Nucleus accumbens (tissue), 56 donors: ENCODE measurements around the gene DNAJC8.

Experiments used
- DNase-seq, 56 donors: peaks; one replicate each; lab custom pipeline; 2025; lab: John Stamatoyannopoulos, UW

Gene DNAJC8

GRCh38 chr1:28209700-28210099 lies 23.1 kb downstream of the DNAJC8 start:
- DNase-seq: no peak

- peak in 45 of 56 donors; percentile 2 to 80 (median 34) for DNase-seq
Observed at GRCh38 chr1:28208818-28209441, 23.9 kb downstream of the DNAJC8 start.

- DNase-seq: no peak
Observed at GRCh38 chr1:28205243-28205642, 27.6 kb downstream of the DNAJC8 start.

- no peak for DNase-seq
Observed at GRCh38 chr1:28200234-28200873, 32.5 kb downstream of the DNAJC8 start.

GRCh38 chr1:28199328-28200233 lies 33.2 kb downstream of the DNAJC8 start:
- DNase-seq: no peak

GRCh38 chr1:28197682-28198415 lies 35.0 kb downstream of the DNAJC8 start:
- DNase-seq: no peak

- DNase-seq: no peak
Observed at GRCh38 chr1:28196330-28196729, 36.5 kb downstream of the DNAJC8 start.

- no peak for DNase-seq
Observed at GRCh38 chr1:28195780-28196179, 37.0 kb downstream of the DNAJC8 start.

GRCh38 chr1:28194326-28195035 lies 38.3 kb downstream of the DNAJC8 start:
- no peak for DNase-seq

GRCh38 chr1:28193701-28194161 lies 39.1 kb downstream of the DNAJC8 start:
- no peak for DNase-seq

- DNase-seq: no peak
Observed at GRCh38 chr1:28190996-28191645, 41.7 kb downstream of the DNAJC8 start.

- DNase-seq: no peak
Observed at GRCh38 chr1:28190337-28190979, 42.4 kb downstream of the DNAJC8 start.

GRCh38 chr1:28185071-28185470 lies 47.8 kb downstream of the DNAJC8 start:
- no peak for DNase-seq

- DNase-seq: no peak
Observed at GRCh38 chr1:28180306-28181305, 52.2 kb downstream of the DNAJC8 start.

GRCh38 chr1:28178690-28179485 lies 53.9 kb downstream of the DNAJC8 start:
- no peak for DNase-seq
